Measurements from ENCODE around the gene KLC4.

GRCh38 chr6:43088654-43089056, 29.2 kb downstream of the KLC4 start:
- TF ChIP-seq, protein P1, sequence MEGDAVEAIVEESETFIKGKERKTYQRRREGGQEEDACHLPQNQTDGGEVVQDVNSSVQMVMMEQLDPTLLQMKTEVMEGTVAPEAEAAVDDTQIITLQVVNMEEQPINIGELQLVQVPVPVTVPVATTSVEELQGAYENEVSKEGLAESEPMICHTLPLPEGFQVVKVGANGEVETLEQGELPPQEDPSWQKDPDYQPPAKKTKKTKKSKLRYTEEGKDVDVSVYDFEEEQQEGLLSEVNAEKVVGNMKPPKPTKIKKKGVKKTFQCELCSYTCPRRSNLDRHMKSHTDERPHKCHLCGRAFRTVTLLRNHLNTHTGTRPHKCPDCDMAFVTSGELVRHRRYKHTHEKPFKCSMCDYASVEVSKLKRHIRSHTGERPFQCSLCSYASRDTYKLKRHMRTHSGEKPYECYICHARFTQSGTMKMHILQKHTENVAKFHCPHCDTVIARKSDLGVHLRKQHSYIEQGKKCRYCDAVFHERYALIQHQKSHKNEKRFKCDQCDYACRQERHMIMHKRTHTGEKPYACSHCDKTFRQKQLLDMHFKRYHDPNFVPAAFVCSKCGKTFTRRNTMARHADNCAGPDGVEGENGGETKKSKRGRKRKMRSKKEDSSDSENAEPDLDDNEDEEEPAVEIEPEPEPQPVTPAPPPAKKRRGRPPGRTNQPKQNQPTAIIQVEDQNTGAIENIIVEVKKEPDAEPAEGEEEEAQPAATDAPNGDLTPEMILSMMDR (IDR thresholded peaks at IDR 0.05), result no peak
- TF ChIP-seq ZFX (IDR thresholded peaks at IDR 0.05; ENCODE audit: borderline replicate concordance), result no peak

Data from 22Rv1 (cell line).